GM12891 (cell line): ENCODE results near the gene SCARB1.

ENCODE experiments used
- SPI1 ChIP-seq: IDR thresholded peaks from 2 replicates; pipeline ENCODE4 v1.6.1; 2011; ENCODE audit warnings: low read depth, low read length, control low read depth
- TAF1 ChIP-seq: IDR thresholded peaks from 2 replicates; pipeline ENCODE4 v1.6.1; 2011; ENCODE audit warnings: low read depth, low read length, control low read depth

- no peak for TF ChIP-seq TAF1
- TF ChIP-seq SPI1, result no peak
These were observed 107.9 kb downstream of the SCARB1 start for GRCh38 chr12:124755801-124756148.
